Measurements from ENCODE around the gene POGK.

The POGK gene

GRCh38 chr1:166882893-166883292, 43.6 kb downstream of the POGK start:
- H3K27me3 ChIP-seq (ENCODE audit: insufficient read depth, low read depth): no peaks in the 10 kb centered on the region

GRCh38 chr1:166884040-166884642, 44.9 kb downstream of the POGK start:
- Histone ChIP-seq H3K9ac (no peak overlapping the region), H4K20me1 (ENCODE audit: insufficient read depth) (no peaks in the 10 kb centered on the region), H3K36me3 (ENCODE audit: insufficient read depth) (no peaks in the 10 kb centered on the region), H2AFZ (ENCODE audit: low read depth) (no peak overlapping the region), H3K4me1 (ENCODE audit: low read depth, poor library complexity, severe bottlenecking) (peaks cover 10% of the 10 kb centered on the region), H3K27me3 (ENCODE audit: insufficient read depth, low read depth) (no peaks in the 10 kb centered on the region), H3K79me2 (ENCODE audit: insufficient read depth, low read depth) (no peaks in the 10 kb centered on the region), H3K4me3 (IDR thresholded peaks at IDR 0.05; ENCODE audit: insufficient read depth, low read depth, low read length) (no peak overlapping the region), H3K4me2 (no peak overlapping the region), H3K27ac (no peak overlapping the region)
- TF ChIP-seq CTCF (conservative IDR thresholded peaks at IDR 0.05; ENCODE audit: low read depth, low read length): no peak

More at GRCh38 chr1:166882893-166883292, 43.6 kb downstream of the POGK start:
- Histone ChIP-seq H3K36me3 (ENCODE audit: insufficient read depth) (no peaks in the 10 kb centered on the region), H2AFZ (ENCODE audit: low read depth) (no peak overlapping the region), H3K4me3 (IDR thresholded peaks at IDR 0.05; ENCODE audit: insufficient read depth, low read depth, low read length) (no peak overlapping the region), H3K27ac (no peak overlapping the region), H3K4me2 (no peak overlapping the region), H4K20me1 (ENCODE audit: insufficient read depth) (no peaks in the 10 kb centered on the region), H3K9ac (no peak overlapping the region), H3K4me1 (ENCODE audit: low read depth, poor library complexity, severe bottlenecking) (peaks cover 10% of the 10 kb centered on the region), H3K79me2 (ENCODE audit: insufficient read depth, low read depth) (no peaks in the 10 kb centered on the region)
- no peak for TF ChIP-seq CTCF (conservative IDR thresholded peaks at IDR 0.05; ENCODE audit: low read depth, low read length)

GRCh38 chr1:166884971-166885370, 45.7 kb downstream of the POGK start:
- H3K4me2 ChIP-seq: peak overlapping the region; percentile 8; the same call in 1 of the 2 replicates
- H3K27ac ChIP-seq: no peak overlapping the region
- TF ChIP-seq CTCF (conservative IDR thresholded peaks at IDR 0.05; ENCODE audit: low read depth, low read length): no peak
- H3K36me3 ChIP-seq (ENCODE audit: insufficient read depth): no peaks in the 10 kb centered on the region
- no peaks in the 10 kb centered on the region for H3K27me3 ChIP-seq (ENCODE audit: insufficient read depth, low read depth)
- H2AFZ ChIP-seq (ENCODE audit: low read depth): no peak overlapping the region
- H3K79me2 ChIP-seq (ENCODE audit: insufficient read depth, low read depth): no peaks in the 10 kb centered on the region
- H3K4me3 ChIP-seq (IDR thresholded peaks at IDR 0.05; ENCODE audit: insufficient read depth, low read depth, low read length): no peak overlapping the region
- H3K9ac ChIP-seq: no peak overlapping the region
- no peaks in the 10 kb centered on the region for H4K20me1 ChIP-seq (ENCODE audit: insufficient read depth)
- H3K4me1 ChIP-seq (ENCODE audit: low read depth, poor library complexity, severe bottlenecking): peaks cover 10% of the 10 kb centered on the region

GRCh38 chr1:166888373-166889111, 49.3 kb downstream of the POGK start:
- H3K9ac ChIP-seq: no peak overlapping the region
- H3K27ac ChIP-seq: no peak overlapping the region
- H4K20me1 ChIP-seq (ENCODE audit: insufficient read depth): no peaks in the 10 kb centered on the region
- H3K4me3 ChIP-seq (IDR thresholded peaks at IDR 0.05; ENCODE audit: insufficient read depth, low read depth, low read length): no peak overlapping the region
- no peaks in the 10 kb centered on the region for H3K36me3 ChIP-seq (ENCODE audit: insufficient read depth)
- peaks cover 10% of the 10 kb centered on the region for H3K4me1 ChIP-seq (ENCODE audit: low read depth, poor library complexity, severe bottlenecking)
- H3K79me2 ChIP-seq (ENCODE audit: insufficient read depth, low read depth): no peaks in the 10 kb centered on the region
- H3K27me3 ChIP-seq (ENCODE audit: insufficient read depth, low read depth): no peaks in the 10 kb centered on the region
- no peak overlapping the region for H2AFZ ChIP-seq (ENCODE audit: low read depth)
- no peak overlapping the region for H3K4me2 ChIP-seq
- no peak for TF ChIP-seq CTCF (conservative IDR thresholded peaks at IDR 0.05; ENCODE audit: low read depth, low read length)
